Measurements from ENCODE around the gene TRPM1.

Gene TRPM1

DNA sequence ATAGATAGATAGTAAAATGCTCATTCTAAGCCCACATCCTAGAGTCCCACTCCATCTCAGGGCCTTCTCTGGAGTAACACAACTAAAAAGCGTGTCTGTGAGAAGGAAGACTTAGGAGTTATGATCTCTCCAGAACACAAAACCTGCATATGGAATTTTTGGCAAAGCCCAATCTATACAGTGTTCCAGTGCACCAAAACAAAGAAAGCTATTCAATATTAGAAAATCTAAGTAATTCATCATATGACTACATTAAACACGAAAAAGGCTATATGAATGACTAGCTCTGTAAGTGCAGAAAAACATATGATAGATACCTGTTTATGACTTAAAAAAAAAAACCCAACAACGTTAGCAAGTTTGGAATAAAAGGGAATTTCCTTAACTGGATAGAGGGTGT is 137.8 kb downstream of the TRPM1 start:
- DNase-seq (ENCODE audit: low read depth): no peak

DNA sequence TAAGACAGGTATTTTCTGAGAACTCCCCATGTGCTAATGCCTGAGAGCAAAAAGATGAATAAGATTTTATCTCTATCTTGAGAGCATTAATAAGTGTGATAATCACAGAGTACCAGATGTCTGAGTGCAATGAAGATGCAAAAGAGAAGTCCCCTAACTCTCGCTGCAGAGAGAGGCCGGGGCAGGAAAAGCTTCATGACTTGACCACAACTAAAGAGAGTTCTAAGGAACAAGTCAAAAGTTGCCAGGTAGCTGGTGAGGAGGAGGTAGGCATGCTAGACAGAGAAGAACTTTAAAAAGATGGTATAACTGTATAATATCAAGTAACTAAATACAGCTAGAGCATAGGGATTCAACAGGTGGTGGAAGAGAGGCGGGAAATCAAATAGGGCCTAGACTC is 138.9 kb downstream of the TRPM1 start:
- DNase-seq (ENCODE audit: low read depth): no peak

DNA sequence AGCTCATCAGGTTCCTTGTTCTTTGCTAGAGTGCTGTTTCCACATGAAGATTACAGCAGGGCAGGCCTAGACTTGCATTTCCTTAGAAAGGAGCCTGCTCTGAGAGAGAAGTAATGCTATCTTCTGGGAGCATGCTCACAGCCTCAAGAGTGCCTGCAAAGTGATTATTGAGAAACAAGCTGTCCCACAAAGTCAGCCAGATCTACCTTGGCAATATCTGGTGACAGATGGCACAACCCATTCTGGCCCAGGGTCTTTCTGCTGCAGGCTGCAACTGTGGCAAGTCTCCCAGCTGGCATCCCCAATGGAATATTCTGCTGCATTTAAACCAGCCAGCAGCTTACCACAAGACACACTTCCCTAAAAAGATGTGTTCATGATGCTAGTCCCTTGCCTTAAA is 139.4 kb downstream of the TRPM1 start:
- no peak for DNase-seq (ENCODE audit: low read depth)

DNA sequence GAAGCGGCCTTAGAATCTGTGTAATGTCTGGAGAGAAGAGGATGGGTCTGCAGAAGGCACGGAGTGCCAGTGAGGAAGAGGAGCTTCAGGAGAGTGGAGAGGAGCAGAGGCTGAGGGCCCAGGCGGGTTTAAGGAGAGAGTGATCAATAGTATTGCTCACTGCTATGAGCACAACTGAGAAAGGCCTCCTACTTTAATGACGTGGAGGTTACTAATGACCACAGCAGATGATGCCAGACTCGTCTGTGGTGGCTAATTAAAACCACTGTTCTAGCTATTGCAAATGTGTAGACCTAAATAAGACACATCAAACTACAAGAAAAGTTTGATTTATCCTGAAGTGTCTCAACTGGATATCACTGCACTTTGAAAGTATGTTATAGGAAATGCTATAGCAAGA is 143.3 kb downstream of the TRPM1 start:
- no peak for DNase-seq (ENCODE audit: low read depth)

DNA sequence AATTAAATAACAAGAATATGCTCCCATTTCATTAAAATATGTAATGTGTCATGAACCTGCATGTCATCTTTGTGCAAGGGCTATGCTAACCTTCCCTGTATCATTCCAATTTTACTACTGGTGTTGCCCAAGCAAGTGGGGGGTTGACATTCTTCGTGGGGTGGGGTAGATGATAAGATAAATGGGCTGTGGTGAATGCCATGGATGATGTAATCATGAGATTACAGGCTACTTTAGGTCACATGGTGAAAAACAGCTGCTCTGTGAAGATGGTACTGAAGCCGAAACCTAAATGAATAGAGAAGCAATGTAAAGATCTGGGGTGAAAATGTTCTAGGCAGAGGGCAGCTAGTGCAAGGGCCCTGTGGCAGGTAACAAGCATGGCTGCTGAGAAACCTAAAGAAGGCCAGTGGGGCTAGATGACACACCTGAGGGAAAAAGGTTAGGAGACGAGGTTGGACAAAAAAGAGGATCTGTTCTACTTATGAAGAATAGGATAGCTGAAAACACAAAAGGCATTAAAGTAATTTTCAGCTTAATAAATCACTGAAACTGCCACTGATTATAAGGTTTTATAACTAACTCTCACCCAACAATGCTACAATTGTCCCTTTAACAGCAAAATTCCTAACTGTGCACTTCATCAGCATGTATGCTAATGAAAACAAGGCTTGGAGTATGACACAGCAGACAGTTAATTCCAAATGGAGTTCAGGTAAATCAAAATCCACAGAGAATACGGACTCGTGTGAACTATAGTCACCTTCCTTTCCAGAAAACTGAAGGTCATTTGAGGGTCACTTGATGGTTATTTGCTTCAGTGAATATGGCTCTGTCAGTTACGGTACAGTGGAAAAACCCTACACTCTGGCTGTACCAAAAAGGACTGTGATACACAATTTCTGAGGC is 145.1 kb downstream of the TRPM1 start:
- peak; percentile 89 for DNase-seq (ENCODE audit: low read depth)

DNA sequence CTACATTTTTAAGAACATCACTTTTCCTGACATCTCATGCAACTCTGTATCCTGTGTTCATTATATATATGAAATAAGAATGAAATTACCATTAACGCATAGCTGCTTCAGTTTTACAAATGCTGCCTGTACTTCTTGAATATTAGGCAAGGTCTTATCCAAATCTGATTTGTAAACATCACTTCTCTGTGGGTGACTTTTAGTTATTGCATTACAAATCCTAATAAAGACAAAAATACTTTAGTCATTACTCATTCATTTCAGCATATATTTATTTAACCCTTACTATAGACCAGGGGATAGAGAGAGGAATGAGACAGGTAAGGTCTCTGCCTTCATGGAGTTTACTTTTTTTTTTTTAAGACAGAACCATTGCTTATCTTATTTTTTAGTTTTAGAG is 146.9 kb downstream of the TRPM1 start:
- DNase-seq (ENCODE audit: low read depth): peak; percentile 31

DNA sequence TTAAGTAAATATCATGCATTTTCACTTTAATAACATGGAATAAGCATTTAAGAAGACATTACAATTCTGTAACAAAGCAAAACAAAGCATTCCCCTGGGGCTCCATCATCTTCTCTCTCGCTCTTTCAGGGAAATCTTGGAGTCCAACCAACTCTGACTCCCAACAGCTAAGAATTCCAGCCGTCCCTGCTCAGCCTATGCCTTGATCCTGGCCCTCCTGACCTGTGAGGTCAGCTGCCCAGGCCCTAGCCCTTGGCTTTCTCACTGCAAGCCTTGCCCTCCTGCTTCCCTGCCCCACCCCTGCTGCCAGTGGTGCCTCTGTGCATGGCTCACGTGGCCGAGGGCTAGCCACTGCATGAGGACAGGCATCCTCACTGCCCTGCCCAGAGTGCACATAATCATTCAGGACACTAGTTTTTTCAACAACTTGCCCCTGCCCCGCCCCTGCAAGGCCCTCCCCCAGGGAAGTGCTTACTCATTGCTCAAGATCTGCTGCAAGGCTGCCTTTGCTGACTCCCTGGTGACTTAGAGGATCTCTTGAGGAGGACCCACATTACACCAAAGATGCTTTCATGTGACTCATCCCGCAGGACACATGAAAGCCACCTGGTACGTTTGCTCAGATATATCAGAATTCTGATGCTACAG is 147.7 kb downstream of the TRPM1 start:
- peak; percentile 86 for DNase-seq (ENCODE audit: low read depth)

DNA sequence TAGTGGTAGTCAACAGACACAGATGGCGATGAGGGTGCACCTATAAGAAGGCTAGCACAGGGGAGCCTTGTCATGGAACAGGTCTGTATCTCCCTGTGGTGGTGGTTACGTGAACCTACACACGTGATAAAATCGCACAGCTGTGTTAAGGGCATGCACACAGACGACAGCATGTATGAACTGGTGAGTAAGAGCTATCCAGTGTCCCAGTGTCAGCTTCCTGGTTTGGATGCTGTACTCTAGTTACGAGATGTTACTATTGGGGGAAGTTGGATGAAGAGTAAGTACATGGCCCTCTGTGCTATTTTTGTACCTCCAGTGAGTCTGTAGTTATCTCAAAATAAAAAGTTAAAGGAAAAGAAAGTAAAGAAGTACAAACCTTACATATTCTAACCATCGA is 148.3 kb downstream of the TRPM1 start:
- DNase-seq (ENCODE audit: low read depth): no peak

All from amniotic epithelial cell (primary cell).